Stimulated activated CD8-positive, alpha-beta memory T cell treated with anti-CD3 and anti-CD28 coated beads, Interleukin-12 subunit alpha, Interleukin-12 subunit beta, amount 100 ng/mL, for 4 hours (primary cell): ENCODE results near the gene COL7A1.
A peak's percentile ranks its signal among the peaks of the same experiment; 100 is the strongest.
"Not testable (repeated sequence)": the region's sequence is repeated elsewhere in the genome, so short reads cannot be mapped to it uniquely, and the experiment has no call there.

Experiments used
- DNase-seq: peaks from one replicate; pipeline ENCODE4 v3.0.0-alpha.2; 2020; ENCODE audit warnings: low read depth

The COL7A1 gene

DNA sequence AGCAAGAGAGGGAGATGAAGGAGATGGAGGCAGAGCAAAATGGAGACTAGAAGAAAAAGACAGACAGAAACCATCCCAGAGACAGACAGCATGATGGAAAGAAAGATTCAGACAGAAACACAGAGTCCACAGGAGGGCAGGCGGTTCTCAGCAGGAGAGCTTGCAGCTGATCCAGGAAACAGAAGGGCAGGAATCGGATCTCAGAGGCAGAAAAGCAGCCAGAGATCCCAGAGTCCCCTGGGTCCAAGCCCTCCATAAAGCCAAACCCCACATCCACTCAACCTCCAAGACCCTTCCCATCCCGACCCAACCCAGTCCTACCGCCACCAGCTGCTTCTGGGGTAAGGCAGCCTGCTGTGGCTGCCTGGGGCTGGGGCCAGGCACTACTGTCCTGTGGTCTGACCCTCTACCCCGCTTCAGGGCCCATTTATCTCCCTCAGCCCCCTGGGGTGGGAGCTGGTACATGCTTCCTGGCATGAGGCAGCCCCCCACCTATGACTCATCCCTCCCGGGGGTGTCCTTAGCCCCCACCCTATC lies 31.7 kb downstream of the COL7A1 start, which contains the start of gene UCN2:
Gene UCN2 (minus strand): TSS at position 400 of the 537 bp plus-strand sequence. CDS start 657 bp downstream, outside the sequence.
- no peak for DNase-seq

DNA sequence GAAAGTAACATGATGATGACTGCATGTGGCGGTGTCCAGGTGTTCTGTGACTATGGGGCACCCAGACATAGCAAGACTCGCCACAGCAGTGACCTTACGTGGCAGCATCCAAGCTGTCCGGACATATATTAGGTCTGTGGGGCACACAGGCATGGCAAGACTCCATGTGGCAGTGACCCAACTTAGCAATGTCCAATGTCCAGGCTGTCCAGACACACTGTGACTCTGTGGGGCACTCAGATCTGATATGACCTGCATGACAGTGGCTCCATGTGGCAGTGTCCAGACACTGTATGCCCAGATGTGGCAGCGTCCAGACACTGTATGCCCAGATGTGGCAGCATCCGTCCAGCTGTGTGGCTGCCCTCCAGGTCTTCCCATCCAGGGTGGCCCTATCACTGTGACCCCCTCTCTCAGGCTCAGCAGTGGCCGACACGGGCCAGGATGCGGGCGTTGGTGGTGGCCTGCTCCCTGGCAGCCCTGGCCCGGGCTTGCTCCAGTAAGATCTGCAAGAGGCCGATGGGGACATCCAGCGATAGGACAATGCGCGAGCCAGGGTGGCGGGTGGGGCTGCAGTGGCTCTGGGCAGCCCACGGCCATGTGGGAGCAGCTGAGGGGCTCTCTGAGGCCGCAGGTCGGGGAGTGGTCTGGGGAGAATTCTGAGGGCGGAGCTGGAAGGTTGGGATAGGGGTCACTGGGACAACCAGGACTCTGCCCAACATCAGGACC lies 32.6 kb downstream of the COL7A1 start:
- no peak for DNase-seq

DNA sequence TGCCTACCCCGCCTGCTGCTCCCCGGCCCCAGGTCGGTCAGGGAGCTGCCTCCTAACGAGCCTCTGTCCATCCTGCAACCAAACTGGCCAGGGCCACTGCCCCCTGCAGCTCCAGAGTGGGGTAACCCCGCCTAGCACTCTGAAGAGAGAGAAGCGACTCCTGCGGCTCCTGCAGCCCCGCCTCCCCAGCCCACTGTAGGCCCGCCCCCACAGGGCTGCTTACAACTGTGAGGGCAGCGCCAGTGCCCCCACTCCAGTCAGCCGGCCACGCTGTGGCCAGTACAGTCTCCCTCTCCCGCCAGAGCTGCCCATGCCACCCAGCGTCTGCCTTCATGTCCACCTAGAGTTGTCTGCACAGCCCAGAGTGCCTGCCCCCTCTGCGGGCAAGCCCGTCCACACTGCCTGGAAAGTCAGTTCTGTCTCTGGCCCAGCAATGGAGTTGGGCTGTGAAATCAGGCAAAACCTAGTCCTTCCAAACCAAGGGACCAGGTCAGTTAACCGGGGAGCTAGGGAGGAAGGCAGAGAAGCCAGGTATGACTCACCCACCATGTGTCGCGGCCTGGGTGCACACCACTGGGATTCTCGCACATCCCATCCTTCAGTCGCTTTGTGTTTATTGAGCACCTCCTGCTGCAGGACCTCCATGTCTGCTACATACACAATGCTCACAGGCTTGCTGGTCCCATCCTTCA lies 33.9 kb downstream of the COL7A1 start:
- DNase-seq = no peak

DNA sequence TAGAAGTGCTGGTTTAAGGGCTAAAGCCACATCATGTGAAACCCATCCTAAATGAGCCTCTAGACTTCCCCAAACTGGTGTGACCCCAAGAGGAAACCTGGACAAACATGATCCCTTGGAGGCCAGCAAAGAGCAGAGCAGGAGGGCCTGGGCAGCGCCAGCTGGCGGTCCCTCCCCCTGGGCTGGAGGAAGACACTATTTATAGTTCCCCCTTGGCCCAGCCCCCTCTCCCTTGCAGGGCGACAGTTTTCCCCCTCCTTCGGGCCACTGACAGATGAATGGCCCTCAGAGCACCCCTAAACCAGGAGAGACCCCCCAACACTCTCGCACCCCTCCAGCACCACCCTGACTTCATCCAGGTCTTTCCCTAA lies 34.5 kb downstream of the COL7A1 start:
- no peak for DNase-seq

DNA sequence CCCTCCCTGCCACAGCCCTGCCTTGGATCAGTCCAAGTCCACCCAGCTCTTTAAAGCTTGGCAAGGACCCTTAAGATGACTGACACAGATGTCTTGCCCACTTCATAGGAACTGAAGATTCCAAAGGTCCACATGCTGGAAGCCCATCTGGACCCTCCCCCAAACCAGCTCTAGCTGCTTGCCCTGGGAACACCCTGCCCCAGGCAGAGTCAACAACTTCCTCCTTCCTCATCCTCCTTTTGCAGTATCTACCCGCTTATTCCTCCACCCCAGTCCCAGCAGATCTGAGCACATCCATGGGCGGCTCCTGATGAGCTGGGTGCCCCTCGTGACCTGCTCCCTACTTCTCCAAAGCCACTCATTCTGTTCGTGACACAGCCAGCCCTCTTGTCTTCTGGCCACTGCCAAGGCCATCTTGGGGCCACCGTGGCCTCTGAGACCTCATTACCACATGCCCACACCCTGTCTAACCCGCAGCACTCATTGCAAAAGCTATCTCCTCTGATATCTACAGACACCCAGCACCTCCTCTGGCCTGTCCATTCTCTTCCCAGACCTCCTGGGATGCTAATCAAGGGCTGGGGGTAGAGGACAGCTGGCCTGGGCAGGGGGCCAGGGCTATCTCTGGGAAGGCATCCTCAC lies 36.5 kb downstream of the COL7A1 start:
- no peak for DNase-seq

DNA sequence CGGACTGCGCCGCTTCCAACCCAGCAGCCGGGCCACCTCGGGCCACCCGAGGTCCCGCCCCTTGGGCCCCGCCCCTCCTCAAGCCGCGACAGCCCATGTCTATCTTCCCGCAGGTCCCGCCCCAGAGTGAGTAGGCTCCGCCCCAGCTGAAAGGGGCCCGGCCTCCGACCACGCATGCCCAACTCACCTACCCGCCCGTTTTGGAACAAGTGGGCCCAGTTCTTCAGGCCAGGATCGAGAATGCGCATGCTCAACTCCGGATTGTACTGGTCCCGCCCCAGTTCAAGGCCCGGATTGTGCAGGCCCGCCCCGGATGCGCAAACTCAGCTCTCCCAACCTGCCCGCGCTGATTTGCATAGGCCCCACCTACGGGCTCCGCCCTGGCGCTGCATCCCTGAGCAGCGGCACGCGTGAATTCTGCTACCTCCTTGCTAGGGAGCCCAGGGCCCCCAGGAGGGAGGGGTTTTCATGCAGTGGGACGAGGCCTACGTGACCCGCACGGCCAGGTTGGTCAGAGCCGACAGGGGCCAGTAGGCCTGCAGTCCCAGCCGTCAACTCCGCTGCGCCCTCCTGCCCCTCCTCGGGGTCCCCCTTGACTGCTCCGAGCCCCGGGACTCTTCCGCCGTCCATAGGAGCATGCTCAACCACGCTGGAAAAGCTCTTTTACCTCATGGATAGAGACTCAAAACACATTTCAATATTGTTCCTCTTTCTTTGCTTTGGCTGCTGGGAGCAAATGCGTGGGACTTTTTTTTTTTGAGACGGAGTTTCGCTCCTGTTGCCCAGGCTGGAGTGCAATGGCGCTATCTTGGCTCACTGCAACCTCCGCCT lies 38.1 kb downstream of the COL7A1 start, which contains the start of gene PFKFB4:
Gene PFKFB4 (minus strand): TSS at position 8 of the 831 bp plus-strand sequence. CDS start 26 bp downstream, outside the sequence.
- DNase-seq = peak; percentile 97

DNA sequence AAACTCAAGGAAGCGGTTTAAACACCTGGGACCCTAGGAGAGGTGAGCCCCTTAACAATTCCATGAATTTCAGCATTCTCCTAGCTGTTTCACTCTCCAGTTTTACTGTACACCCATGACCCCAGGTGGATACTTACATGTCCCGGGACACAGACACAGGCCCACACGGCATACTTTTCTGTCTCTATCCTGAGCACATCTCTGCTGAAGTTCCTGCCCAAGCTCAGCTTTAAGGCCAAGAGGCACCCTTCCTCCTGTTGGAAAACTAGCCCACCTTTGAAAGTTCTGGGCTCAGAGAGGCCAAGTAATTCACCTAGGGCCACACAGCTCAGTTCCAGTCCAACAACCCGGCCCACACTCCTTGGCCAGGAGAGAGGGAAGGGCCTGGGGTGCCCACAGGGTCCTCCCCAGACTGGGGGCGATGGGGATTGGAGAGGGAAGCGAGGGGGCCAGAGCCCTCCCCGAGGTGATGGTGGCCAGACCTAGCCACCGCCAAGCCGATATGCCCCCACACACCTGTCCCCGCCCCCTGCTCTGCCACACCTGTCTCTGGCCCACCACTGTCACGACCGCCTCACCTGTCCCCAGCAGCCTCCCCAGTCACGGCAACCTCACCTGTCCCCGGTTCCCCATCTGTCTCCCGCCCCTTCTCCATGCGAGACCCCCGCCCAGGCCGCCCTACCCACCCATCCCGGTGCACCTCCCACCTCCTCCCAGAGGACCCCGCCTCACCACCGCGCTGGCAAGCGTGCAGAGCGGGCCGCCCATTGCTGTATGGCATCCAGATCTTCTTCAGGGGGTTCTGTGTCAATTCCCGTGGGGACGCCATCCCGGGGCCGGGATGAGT lies 39.0 kb downstream of the COL7A1 start:
- DNase-seq = no peak

DNA sequence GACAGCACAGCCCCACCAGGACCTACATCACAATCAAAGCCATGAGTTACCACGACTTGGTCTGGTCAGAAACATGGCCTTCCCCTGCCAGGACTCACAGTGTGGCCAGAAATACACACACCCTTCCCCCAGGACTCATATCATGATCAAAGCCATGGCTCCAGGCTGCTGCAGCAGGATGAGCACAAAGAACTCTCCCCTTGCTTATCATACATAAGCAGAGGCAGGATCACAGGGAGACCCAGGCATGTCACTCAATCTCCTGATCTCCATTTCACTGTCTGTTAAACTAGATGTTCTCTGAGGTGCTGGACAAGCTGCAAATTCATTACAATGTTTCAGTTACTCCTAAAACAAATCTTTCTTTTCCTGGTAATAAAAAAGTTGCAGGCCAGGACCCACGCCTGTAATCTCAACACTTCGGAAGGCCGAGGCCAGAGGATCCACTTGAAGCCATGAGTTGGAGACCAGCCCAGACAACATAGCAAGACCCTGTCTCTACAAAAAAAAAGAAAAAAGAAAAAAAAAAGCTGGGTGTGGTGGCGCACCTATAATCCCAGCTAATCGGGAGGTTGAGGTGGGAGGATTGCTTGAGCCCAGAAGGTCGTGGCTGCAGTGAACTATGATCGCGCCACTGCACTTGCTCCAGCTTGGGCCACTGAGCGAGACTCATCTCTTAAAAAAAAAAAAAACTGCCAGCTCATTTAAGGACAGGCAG lies 39.7 kb downstream of the COL7A1 start:
- no peak for DNase-seq

DNA sequence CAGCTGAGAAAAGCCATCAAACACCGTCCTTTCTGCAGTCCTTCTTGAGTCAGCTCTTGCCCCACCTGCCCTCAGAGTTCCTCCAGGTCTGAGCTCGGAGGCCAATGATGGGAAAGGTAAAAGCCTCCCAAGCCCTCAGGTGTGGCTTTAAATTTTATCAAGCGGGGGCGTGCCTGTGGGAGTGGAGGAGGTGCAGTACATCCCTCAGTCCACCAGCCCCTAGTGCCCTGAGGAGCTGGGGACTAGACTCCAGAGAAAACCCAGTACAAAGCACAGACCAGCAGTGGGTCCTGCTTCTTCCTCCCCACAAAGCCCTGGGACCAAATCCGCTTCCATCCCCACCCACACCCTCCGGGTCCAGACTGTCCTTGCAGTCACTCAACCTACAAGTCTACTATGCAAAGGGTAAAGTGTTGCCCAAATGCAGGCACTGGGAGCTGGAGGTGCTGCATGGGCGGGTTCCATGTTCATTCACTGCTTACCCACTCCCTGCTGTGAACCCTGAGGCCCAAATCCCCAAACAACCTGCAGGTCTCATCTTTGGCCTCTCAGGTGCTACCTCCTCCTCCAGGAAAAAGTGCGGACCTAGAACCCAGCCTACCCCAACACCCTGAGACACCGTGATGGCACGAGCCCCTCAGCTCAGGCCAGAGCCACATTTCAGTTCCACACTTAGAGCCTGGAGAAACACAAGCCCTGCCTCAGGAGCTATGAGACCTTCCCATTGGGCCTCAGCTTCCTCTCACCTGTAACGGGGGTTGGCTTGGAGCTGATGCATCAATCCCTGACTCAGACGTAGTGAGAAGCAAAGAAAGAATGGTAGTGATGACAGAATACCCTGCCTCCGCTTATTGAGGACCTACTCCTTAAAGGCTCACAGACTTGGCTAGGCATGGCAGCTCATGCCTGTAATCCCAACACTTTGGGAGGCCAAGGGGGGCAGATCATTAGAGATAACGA lies 41.0 kb downstream of the COL7A1 start:
- no peak for DNase-seq

DNA sequence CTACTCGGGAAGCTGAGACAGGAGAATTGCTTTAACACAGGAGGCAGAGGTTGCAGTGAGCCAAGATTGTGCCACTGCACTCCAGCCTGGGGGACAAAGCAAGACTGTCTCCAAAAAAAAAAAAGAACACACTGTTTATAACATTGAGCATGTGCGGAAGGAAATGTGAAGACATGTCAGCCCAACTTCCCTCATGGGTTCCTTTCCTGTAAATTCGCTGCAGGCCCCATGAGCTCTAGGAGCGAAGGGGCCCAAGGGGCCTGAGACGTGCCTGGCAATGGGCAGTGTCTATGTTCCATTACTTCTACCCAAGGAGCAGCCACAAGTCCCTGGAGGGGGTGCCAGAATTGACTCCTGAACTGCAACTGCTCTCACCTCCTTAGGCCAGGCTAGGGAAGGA lies 41.8 kb downstream of the COL7A1 start:
- DNase-seq = no peak

DNA sequence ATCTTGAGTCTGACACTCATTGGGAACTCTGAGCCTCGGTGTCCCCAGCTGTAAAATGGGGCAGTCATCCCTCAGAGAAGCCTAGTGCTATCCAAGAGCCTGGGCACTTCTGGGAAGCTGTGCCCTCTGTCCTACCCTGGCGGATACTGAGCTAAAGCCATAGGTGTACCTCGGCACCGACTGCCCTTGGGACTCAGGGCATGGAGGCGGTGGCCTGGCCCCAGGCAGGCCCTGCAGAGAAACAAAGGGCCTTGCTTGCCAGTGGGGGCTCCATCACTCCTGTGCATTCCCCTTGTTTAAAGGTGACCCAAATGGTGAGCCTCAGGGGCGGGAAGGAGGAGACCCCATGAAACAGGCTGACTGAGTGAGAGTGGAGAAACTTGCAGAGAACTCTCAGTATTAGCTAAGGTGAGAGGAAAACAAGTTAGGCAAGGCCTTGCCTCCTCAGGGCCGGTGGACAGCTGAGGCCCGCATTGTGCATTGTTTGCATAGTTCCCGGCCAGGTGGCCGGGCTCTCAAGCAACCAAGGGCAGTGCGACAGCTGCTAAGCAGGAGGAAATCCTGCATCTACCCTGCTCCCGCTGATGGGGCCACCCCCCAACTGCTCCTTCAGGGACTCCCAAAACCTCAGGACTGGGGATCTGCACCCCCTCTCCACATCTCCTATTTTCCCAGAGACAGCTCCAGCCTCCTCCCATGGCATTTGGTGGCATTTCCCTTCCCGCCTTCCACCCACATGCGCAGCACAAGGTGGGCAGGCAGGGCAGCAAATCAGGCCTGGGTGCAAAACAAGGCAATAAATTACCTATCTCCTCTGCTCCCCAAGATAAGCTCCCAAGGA lies 42.8 kb downstream of the COL7A1 start:
- no peak for DNase-seq

DNA sequence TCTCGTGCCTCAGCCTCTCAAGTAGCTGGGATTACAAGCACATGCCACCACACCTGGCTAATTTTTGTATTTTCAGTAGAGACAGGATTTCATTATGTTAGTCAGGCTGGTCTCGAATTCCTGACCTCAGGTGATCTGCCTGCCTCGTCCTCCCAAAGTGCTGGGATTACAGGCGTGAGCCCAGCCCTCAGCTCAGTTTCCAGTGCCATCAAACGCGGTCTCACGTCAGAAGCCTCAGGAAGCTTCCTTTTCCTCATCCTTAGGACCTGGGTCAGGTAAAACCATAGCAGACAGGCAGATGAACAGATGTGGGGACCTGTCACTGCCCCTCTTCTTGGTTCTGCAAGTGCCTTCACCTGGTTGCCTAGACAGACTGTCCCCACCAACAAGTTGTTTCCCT lies 43.5 kb downstream of the COL7A1 start:
- DNase-seq = not testable (repeated sequence)

DNA sequence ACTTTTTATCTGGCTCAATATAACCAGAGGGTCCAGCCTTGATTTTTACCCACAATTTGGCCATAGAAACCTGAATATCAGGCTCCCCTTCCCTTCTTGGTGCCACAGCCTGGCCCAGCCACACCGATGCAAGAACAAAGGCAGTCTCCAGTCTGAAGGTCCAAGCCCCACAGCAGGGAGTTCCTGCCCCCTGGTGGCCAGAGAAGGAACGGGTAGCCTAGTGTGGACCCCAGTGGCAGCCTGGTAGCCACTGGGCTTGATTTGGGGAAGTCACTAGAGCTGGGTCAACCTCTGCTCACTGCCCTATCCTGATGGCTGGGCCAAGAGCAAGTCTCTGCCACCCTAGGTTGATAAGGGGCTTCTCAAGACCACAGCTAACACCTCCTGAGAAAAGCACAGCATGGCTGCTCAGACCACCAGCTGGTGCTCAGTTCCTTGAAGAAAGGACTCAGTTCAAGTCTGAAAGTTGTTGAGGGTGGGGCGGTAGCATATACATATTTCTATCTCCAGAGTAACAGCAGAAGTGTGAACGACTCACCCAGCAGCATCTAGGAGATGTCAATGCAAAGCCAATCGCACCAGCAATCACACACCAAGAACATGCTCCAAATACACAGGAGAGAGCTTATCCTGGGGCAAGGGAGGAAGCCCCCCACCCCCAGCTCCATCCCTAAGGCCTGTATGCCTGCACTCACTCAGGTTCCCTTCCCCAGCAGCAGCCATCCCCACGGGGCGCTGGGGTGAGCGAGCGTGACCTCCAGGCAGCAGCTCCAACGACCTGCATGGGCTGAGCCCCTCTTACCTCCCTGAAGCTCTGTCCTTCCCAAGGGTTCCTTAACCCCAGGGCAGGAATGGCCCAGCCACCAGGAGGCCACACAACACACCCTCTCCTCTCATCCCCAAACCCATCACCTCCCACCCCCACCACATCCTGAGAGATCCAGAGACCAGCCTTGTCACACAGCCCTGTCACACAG lies 46.1 kb downstream of the COL7A1 start:
- DNase-seq = peak; percentile 64

DNA sequence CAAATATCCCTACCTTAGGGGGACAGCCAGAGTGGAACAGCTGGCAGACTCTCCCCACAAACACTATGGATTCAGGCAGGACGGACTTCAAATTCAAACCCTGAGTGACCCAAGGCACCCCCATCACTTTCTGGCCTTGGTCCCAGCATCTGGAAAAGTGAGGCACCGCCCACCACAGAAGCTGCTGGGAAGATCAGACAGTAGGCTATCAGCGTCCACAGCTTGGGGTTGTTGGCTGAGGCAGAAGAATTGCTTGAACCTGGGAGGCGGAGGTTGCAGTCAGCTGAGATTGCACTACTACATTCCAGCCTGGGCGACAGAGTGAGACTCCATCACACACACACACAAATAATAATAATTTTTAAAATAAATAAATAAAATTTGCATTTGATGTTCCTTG lies 47.0 kb downstream of the COL7A1 start:
- no peak for DNase-seq

DNA sequence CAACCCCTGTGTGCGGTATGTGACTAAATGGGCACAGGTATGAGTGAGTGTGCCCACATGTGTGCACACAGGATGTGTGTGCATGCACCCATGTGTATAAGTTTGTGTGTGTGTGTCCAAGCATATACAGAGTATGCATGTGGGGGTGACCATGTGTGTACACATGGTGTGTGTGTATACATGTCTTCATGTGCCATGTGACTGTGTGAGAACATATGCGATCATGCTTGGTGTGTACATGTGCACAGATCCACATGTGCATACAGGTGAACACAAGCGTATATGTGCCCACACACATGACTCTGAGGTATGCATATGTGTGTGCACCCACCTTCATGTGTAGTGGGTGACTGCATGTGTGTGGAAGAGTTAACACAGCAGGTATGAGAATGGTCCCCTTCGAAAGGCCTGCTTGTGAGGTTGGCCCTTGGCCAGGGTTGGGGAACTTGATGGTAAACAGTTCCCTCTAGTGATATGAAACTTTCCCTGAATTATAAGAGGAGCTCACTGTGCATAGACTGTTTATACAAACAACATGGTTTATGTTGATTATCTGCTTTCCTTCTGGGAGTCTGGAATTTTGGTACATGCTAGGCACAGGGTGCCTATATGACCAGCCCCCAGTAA lies 48.8 kb downstream of the COL7A1 start:
- DNase-seq = no peak

DNA sequence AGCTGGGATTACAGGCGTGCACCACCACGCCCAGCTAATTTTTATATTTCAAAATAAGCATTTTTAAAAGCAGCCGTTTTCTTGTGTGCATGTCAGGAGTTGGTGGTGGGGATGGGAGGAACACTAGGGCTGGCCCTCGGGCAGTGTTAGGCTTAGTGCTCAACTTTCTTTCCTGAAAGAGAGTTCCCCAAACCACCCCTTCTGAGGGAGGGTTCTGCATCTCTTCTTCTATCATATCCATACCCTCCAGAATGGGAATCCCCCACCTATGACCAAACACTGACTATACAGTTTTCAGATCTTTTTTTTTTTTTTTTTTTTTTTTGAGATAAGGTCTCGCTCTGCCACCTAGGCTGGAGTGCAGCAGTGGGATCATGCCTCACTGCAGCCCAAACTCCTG lies 51.0 kb downstream of the COL7A1 start:
- DNase-seq = no peak
